ENCODE data around the gene DENND6B.
A peak's percentile ranks its signal among the peaks of the same experiment; 100 is the strongest.

The DENND6B gene

GRCh38 chr22:50269573-50269969, 57.2 kb downstream of the DENND6B start:
- DNase-seq, result no peak

GRCh38 chr22:50268655-50269113, 58.1 kb downstream of the DENND6B start:
- DNase-seq, result no peak

GRCh38 chr22:50267591-50268390, 59.0 kb downstream of the DENND6B start:
- DNase-seq, result no peak

GRCh38 chr22:50266994-50267393, 59.8 kb downstream of the DENND6B start:
- no peak for DNase-seq

- no peak for DNase-seq
Observed at GRCh38 chr22:50264946-50265669, 61.7 kb downstream of the DENND6B start.

GRCh38 chr22:50264104-50264745, 62.6 kb downstream of the DENND6B start:
- DNase-seq, result no peak

- no peak for DNase-seq
Observed at GRCh38 chr22:50262973-50263617, 63.7 kb downstream of the DENND6B start.

- DNase-seq, result no peak
Observed at GRCh38 chr22:50262460-50262911, 64.3 kb downstream of the DENND6B start.

GRCh38 chr22:50261615-50262459, 65.0 kb downstream of the DENND6B start, which contains the start of gene MAPK12:
TSS of gene MAPK12 (minus strand) at chr22:50261683. CDS start at chr22:50261509, 174 bp downstream.
- peak; percentile 21 for DNase-seq

- DNase-seq, result peak; percentile 21
Observed at GRCh38 chr22:50260801-50261614, 65.8 kb downstream of the DENND6B start.

GRCh38 chr22:50260434-50260800, 66.4 kb downstream of the DENND6B start:
- no peak for DNase-seq

- no peak for DNase-seq
Observed at GRCh38 chr22:50259302-50259701, 67.5 kb downstream of the DENND6B start.

All from GDM1 (cell line).